Fibroblast of the aortic adventitia (primary cell): ENCODE results near the gene ST8SIA6. TPM values are rescaled to one million over a fixed set of nuclear protein-coding genes. Genes with fewer than 3 reads are reported as not detected.

Experiments
- DNase-seq: peaks from one replicate; pipeline ENCODE4 v3.0.0-alpha.2; 2010; ENCODE audit warnings: low read depth
- H3K4me3 ChIP-seq: 2 replicates; pipeline ENCODE4 v1.5.1; 2011; ENCODE audit warnings: low read depth, mild to moderate bottlenecking, control low read depth, low read length, moderate library complexity
- total RNA-seq: library from RNA; depleted of rRNA; stranded (reverse); fragments of >200 nt; gene quantifications from 2 replicates; pipeline ENCODE4 v1.2.3, GENCODE V29; 2012; ENCODE audit warnings: low replicate concordance
- TF ChIP-seq, protein P1 (sequence below): IDR thresholded peaks from 2 replicates; pipeline ENCODE4 v1.5.1; 2011; ENCODE audit warnings: mild to moderate bottlenecking, low read length, control low read depth, inconsistent platforms; ENCODE audit not compliant: insufficient read depth

Gene ST8SIA6
- total RNA-seq, 1 donor, result 0.09 TPM

GRCh38 chr10:17366705-17367104, 87.7 kb downstream of the ST8SIA6 start:
- H3K4me3 ChIP-seq, result no peak overlapping the region
- TF ChIP-seq, protein P1, sequence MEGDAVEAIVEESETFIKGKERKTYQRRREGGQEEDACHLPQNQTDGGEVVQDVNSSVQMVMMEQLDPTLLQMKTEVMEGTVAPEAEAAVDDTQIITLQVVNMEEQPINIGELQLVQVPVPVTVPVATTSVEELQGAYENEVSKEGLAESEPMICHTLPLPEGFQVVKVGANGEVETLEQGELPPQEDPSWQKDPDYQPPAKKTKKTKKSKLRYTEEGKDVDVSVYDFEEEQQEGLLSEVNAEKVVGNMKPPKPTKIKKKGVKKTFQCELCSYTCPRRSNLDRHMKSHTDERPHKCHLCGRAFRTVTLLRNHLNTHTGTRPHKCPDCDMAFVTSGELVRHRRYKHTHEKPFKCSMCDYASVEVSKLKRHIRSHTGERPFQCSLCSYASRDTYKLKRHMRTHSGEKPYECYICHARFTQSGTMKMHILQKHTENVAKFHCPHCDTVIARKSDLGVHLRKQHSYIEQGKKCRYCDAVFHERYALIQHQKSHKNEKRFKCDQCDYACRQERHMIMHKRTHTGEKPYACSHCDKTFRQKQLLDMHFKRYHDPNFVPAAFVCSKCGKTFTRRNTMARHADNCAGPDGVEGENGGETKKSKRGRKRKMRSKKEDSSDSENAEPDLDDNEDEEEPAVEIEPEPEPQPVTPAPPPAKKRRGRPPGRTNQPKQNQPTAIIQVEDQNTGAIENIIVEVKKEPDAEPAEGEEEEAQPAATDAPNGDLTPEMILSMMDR, result no peak
- DNase-seq, result no peak

DNA sequence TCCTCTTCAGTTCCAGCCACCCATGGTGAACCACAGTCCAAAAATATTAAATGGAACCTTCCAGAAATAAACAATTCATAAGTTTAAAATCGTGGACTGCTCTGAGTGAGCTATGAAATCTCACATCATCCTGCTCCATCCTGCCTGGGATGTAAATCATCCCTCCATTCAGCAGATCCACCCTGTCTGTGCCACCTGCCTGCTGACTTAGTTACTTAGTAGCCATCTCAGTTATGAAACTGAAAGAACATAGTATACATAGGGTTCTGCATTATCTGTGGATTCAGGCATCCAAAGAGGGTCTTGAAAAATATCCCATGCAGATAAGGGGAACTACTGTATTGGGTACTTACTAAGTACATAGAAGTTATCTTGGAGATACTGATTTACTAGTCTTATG, 89.0 kb downstream of the ST8SIA6 start:
- no peak for DNase-seq
- TF ChIP-seq, protein P1, result no peak
- no peak overlapping the region for H3K4me3 ChIP-seq

GRCh38 chr10:17358461-17358860, 95.9 kb downstream of the ST8SIA6 start:
- no peak overlapping the region for H3K4me3 ChIP-seq
- TF ChIP-seq, protein P1, result no peak
- no peak for DNase-seq

- TF ChIP-seq, protein P1, result no peak
- no peak for DNase-seq
- H3K4me3 ChIP-seq, result no peak overlapping the region
Measured at GRCh38 chr10:17357781-17358180, 96.6 kb downstream of the ST8SIA6 start.

- no peak for DNase-seq
- TF ChIP-seq, protein P1, result no peak
- no peak overlapping the region for H3K4me3 ChIP-seq
Measured at GRCh38 chr10:17356820-17357219, 97.6 kb downstream of the ST8SIA6 start.

DNA sequence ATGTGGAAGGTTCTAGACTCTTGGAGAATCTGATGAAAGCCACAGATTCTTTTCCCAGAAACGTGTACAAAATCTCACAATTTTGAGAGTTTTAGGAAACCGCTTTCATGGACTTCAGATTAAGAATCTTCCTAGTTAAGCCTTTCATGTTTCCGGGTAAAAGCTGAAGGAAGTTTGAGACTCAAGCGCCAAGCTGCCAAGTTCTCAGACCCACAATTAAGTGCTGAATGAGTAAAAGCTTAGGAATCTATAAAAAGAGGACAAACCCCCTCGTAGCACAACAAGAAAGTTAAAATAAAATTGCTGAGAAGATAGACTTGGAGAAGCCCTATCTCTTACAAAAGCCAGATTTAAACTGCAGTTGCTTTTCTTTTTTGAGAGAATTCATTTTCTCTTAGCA, 99.6 kb downstream of the ST8SIA6 start:
- peak; percentile 40 for DNase-seq
- no peak overlapping the region for H3K4me3 ChIP-seq
- TF ChIP-seq, protein P1, result no peak

GRCh38 chr10:17353568-17354300, 100.7 kb downstream of the ST8SIA6 start:
- TF ChIP-seq, protein P1, result no peak
- H3K4me3 ChIP-seq, result no peak overlapping the region
- DNase-seq, result no peak
